Bronchial epithelial cell (primary cell): ENCODE results near the gene KIAA1671. TPM values are rescaled to one million over a fixed set of nuclear protein-coding genes. Genes with fewer than 3 reads are reported as not detected.

Experiments used
- DNase-seq: peaks from one replicate; pipeline ENCODE4 v3.0.0-alpha.2; 2010; ENCODE audit warnings: low read depth
- FAIRE-seq: peaks from 2 replicates; lab custom pipeline; 2011; peaks lifted over from hg19 to GRCh38; lab: Jason Lieb, UNC
- H3K27me3 ChIP-seq: 2 replicates; pipeline ENCODE4 v1.5.1; 2011; ENCODE audit warnings: low read length; ENCODE audit not compliant: control insufficient read depth, insufficient read depth
- H3K36me3 ChIP-seq: 2 replicates; pipeline ENCODE4 v1.5.1; 2011; ENCODE audit warnings: low read length; ENCODE audit not compliant: control insufficient read depth, insufficient read depth
- H3K4me3 ChIP-seq: 2 replicates; pipeline ENCODE4 v1.5.1; 2011; ENCODE audit warnings: mild to moderate bottlenecking, low read depth, low read length, control low read depth
- CTCF ChIP-seq: IDR thresholded peaks from 2 replicates; pipeline ENCODE4 v1.5.1; 2011; ENCODE audit warnings: mild to moderate bottlenecking, moderate library complexity, low read length, control low read depth, inconsistent platforms; ENCODE audit not compliant: insufficient read depth, severe bottlenecking
- total RNA-seq: library from RNA; depleted of rRNA; stranded (reverse); fragments of >200 nt; gene quantifications from 2 replicates; pipeline ENCODE4 v1.2.1, GENCODE V29; 2014

The KIAA1671 gene
- total RNA-seq, 1 donor from 2014 or later: 14.7 TPM

- Histone ChIP-seq H3K27me3 (no peaks in the 10 kb centered on the region), H3K4me3 (no peak overlapping the region), H3K36me3 (peaks cover 21% of the 10 kb centered on the region)
- DNase-seq (no peak), FAIRE-seq (no peak)
- TF ChIP-seq CTCF: no peak
Measured at GRCh38 chr22:25174156-25174887, 221.8 kb downstream of the KIAA1671 start.

GRCh38 chr22:25174888-25175411, 222.4 kb downstream of the KIAA1671 start:
- no peak overlapping the region for H3K4me3 ChIP-seq
- FAIRE-seq (no peak), DNase-seq (no peak)
- H3K27me3 ChIP-seq: no peaks in the 10 kb centered on the region
- H3K36me3 ChIP-seq: peaks cover 22% of the 10 kb centered on the region
- no peak for TF ChIP-seq CTCF

GRCh38 chr22:25176175-25176574, 223.7 kb downstream of the KIAA1671 start:
- Histone ChIP-seq H3K4me3 (no peak overlapping the region), H3K27me3 (no peaks in the 10 kb centered on the region), H3K36me3 (peaks cover 22% of the 10 kb centered on the region)
- no peak for TF ChIP-seq CTCF
- DNase-seq: peak; percentile 96
- FAIRE-seq: peak; percentile 100

GRCh38 chr22:25176799-25177198, 224.3 kb downstream of the KIAA1671 start:
- TF ChIP-seq CTCF: no peak
- no peak for DNase-seq
- Histone ChIP-seq H3K36me3 (peaks cover 25% of the 10 kb centered on the region), H3K4me3 (no peak overlapping the region), H3K27me3 (no peaks in the 10 kb centered on the region)
- no peak for FAIRE-seq

GRCh38 chr22:25177226-25177625, 224.7 kb downstream of the KIAA1671 start:
- H3K36me3 ChIP-seq: peaks cover 25% of the 10 kb centered on the region
- no peak for DNase-seq
- no peak for TF ChIP-seq CTCF
- FAIRE-seq: no peak
- H3K4me3 ChIP-seq: no peak overlapping the region
- no peaks in the 10 kb centered on the region for H3K27me3 ChIP-seq
